Activated CD8-positive, alpha-beta memory T cell treated with anti-CD3 and anti-CD28 coated beads for 4 hours (primary cell): ENCODE data around the gene INPP5D.

Source experiments
- DNase-seq, 2 donors: peaks; one replicate each; pipeline ENCODE4 v3.0.0-alpha.2; 2020; ENCODE audit warnings: low read depth in 2 of 2

Gene INPP5D

GRCh38 chr2:233208382-233209116 lies 148.4 kb downstream of the INPP5D start:
- DNase-seq, result no peak

- DNase-seq, result no peak
These were observed 149.0 kb downstream of the INPP5D start for GRCh38 chr2:233209117-233209532.

- DNase-seq, result no peak
These were observed 149.5 kb downstream of the INPP5D start for GRCh38 chr2:233209533-233210171.

GRCh38 chr2:233210281-233210680 lies 150.1 kb downstream of the INPP5D start:
- no peak for DNase-seq

- no peak for DNase-seq
These were observed 150.9 kb downstream of the INPP5D start for GRCh38 chr2:233210843-233211547.

GRCh38 chr2:233211548-233211895 lies 151.4 kb downstream of the INPP5D start:
- no peak for DNase-seq

GRCh38 chr2:233213011-233213410 lies 152.9 kb downstream of the INPP5D start:
- no peak for DNase-seq

GRCh38 chr2:233213975-233214374 lies 153.8 kb downstream of the INPP5D start:
- DNase-seq, result no peak

GRCh38 chr2:233217892-233218377 lies 157.8 kb downstream of the INPP5D start:
- no peak for DNase-seq

GRCh38 chr2:233218836-233219235 lies 158.7 kb downstream of the INPP5D start:
- DNase-seq, result no peak

GRCh38 chr2:233219848-233220247 lies 159.7 kb downstream of the INPP5D start:
- DNase-seq, result no peak

- DNase-seq, result no peak
These were observed 161.4 kb downstream of the INPP5D start for GRCh38 chr2:233221378-233222063.

GRCh38 chr2:233223059-233223894 lies 163.1 kb downstream of the INPP5D start:
- no peak for DNase-seq

GRCh38 chr2:233225230-233226068 lies 165.3 kb downstream of the INPP5D start:
- no peak for DNase-seq

GRCh38 chr2:233226511-233227031 lies 166.4 kb downstream of the INPP5D start:
- no peak for DNase-seq

GRCh38 chr2:233227346-233227978 lies 167.3 kb downstream of the INPP5D start:
- no peak for DNase-seq

GRCh38 chr2:233228376-233228775 lies 168.2 kb downstream of the INPP5D start:
- DNase-seq, result no peak

GRCh38 chr2:233233618-233234230 lies 173.6 kb downstream of the INPP5D start:
- no peak for DNase-seq

GRCh38 chr2:233234264-233234663 lies 174.1 kb downstream of the INPP5D start:
- no peak for DNase-seq
